ENCODE results near the gene ADSS2.
"Not testable (repeated sequence)": the region's sequence is repeated elsewhere in the genome, so short reads cannot be mapped to it uniquely, and the experiment has no call there.

The ADSS2 gene

GRCh38 chr1:244367399-244368114 lies 84.2 kb downstream of the ADSS2 start:
- DNase-seq (ENCODE audit: low spot score), result no peak
- FAIRE-seq, result no peak

GRCh38 chr1:244365809-244366208 lies 85.9 kb downstream of the ADSS2 start:
- DNase-seq (ENCODE audit: low spot score), result no peak
- no peak for FAIRE-seq

- not testable (repeated sequence) for FAIRE-seq; DNase-seq (ENCODE audit: low spot score)
Observed at GRCh38 chr1:244365262-244365661, 86.4 kb downstream of the ADSS2 start.

GRCh38 chr1:244362476-244362875 lies 89.2 kb downstream of the ADSS2 start:
- no peak for FAIRE-seq

GRCh38 chr1:244361764-244362473 lies 89.8 kb downstream of the ADSS2 start:
- DNase-seq (ENCODE audit: low spot score) (peak; percentile 47), FAIRE-seq (no peak)

More at GRCh38 chr1:244362476-244362875, 89.2 kb downstream of the ADSS2 start:
- DNase-seq (ENCODE audit: low spot score), result no peak
